H9 (cell line): Measurements from ENCODE around the gene MYCN. TPM values are rescaled to one million over a fixed set of nuclear protein-coding genes. Genes with fewer than 3 reads are reported as not detected.
A peak's percentile ranks its signal among the peaks of the same experiment; 100 is the strongest.

Experiments used
- DNase-seq: peaks from one replicate; pipeline ENCODE4 v3.0.0-alpha.2; 2017
- H2AFZ ChIP-seq: one replicate; pipeline ENCODE4 v1.6.1; 2013; ENCODE audit warnings: mild to moderate bottlenecking, low read length, control low read depth, moderate library complexity
- H2AK5ac ChIP-seq: 2 replicates; pipeline ENCODE4 v1.6.1; 2013; ENCODE audit warnings: low read length, control low read depth, mixed read lengths; ENCODE audit not compliant: insufficient read length
- H2BK120ac ChIP-seq: one replicate; pipeline ENCODE4 v1.6.1; 2013; ENCODE audit warnings: low read depth, mild to moderate bottlenecking, low read length, control low read depth, inconsistent platforms; ENCODE audit not compliant: poor library complexity, severe bottlenecking
- H2BK12ac ChIP-seq: 2 replicates; pipeline ENCODE4 v1.6.1; 2013; ENCODE audit warnings: low read length, control low read depth, mixed read lengths, low read depth; ENCODE audit not compliant: insufficient read length
- H2BK15ac ChIP-seq: 2 replicates; pipeline ENCODE4 v1.6.1; 2013; ENCODE audit warnings: low read depth, low read length, control low read depth
- H2BK20ac ChIP-seq: one replicate; pipeline ENCODE4 v1.6.1; 2013; ENCODE audit warnings: low read depth, mild to moderate bottlenecking, low read length, control low read depth, inconsistent platforms; ENCODE audit not compliant: poor library complexity, severe bottlenecking
- H2BK5ac ChIP-seq: 2 replicates; pipeline ENCODE4 v1.6.1; 2013; ENCODE audit warnings: low read length, control low read depth, mixed read lengths; ENCODE audit not compliant: insufficient read length
- H3K14ac ChIP-seq: 2 replicates; pipeline ENCODE4 v1.6.1; 2013; ENCODE audit warnings: low read length, control low read depth; ENCODE audit not compliant: insufficient read depth
- H3K18ac ChIP-seq: 2 replicates; pipeline ENCODE4 v1.6.1; 2013; ENCODE audit warnings: low read depth, mild to moderate bottlenecking, mixed read lengths, low read length, control low read depth; ENCODE audit not compliant: insufficient read length
- H3K23ac ChIP-seq: 2 replicates; pipeline ENCODE4 v1.6.1; 2013; ENCODE audit warnings: low read length, control low read depth, mixed read lengths, low read depth; ENCODE audit not compliant: insufficient read length
- H3K23me2 ChIP-seq: 2 replicates; pipeline ENCODE4 v1.6.1; 2013; ENCODE audit warnings: low read depth, mild to moderate bottlenecking, mixed read lengths, low read length, control low read depth; ENCODE audit not compliant: insufficient read length, poor library complexity, severe bottlenecking
- H3K27ac ChIP-seq: 2 replicates; pipeline ENCODE4 v1.5.1; 2013; ENCODE audit warnings: low read length, control low read depth, mixed read lengths, low read depth; ENCODE audit not compliant: insufficient read length
- H3K27me3 ChIP-seq: 2 replicates; pipeline ENCODE4 v1.6.1; 2013; ENCODE audit warnings: low read length, control low read depth, inconsistent platforms; ENCODE audit not compliant: insufficient read depth
- H3K4ac ChIP-seq: 2 replicates; pipeline ENCODE4 v1.6.1; 2013; ENCODE audit warnings: low read depth, mild to moderate bottlenecking, control low read depth, inconsistent platforms, low read length, moderate library complexity
- H3K4me1 ChIP-seq: 2 replicates; pipeline ENCODE4 v1.6.1; 2013; ENCODE audit warnings: low read length, control low read depth, inconsistent platforms; ENCODE audit not compliant: insufficient read depth
- H3K4me2 ChIP-seq: 2 replicates; pipeline ENCODE4 v1.6.1; 2013; ENCODE audit warnings: low read length, control low read depth, mixed read lengths; ENCODE audit not compliant: insufficient read length, insufficient read depth
- H3K56ac ChIP-seq: 2 replicates; pipeline ENCODE4 v1.6.1; 2013; ENCODE audit warnings: low read depth, mild to moderate bottlenecking, mixed read lengths, low read length, control low read depth; ENCODE audit not compliant: insufficient read length
- H3K79me1 ChIP-seq: 2 replicates; pipeline ENCODE4 v1.6.1; 2013; ENCODE audit warnings: low read depth, mild to moderate bottlenecking, moderate library complexity, low read length, control low read depth, inconsistent platforms; ENCODE audit not compliant: insufficient read depth, poor library complexity, severe bottlenecking
- H3K79me2 ChIP-seq: 2 replicates; pipeline ENCODE4 v1.6.1; 2013; ENCODE audit warnings: low read length, control low read depth, inconsistent platforms; ENCODE audit not compliant: insufficient read depth
- H3K9ac ChIP-seq: 2 replicates; pipeline ENCODE4 v1.6.1; 2013; ENCODE audit warnings: low read length, control low read depth, mixed read lengths; ENCODE audit not compliant: insufficient read length; ENCODE audit errors: extremely low read depth
- H3K9me3 ChIP-seq: one replicate; pipeline ENCODE4 v1.6.1; 2013; ENCODE audit warnings: low read depth, low read length, inconsistent platforms; ENCODE audit not compliant: control insufficient read depth
- H3T11ph ChIP-seq: one replicate; pipeline ENCODE4 v1.6.1; 2013; ENCODE audit warnings: mild to moderate bottlenecking, low read length, control low read depth, inconsistent platforms
- H4K20me1 ChIP-seq: one replicate; pipeline ENCODE4 v1.6.1; 2013; ENCODE audit not compliant: control insufficient read depth, insufficient read length, insufficient read depth
- H4K5ac ChIP-seq: 2 replicates; pipeline ENCODE4 v1.6.1; 2013; ENCODE audit warnings: low read depth, mild to moderate bottlenecking, mixed read lengths, low read length, control low read depth; ENCODE audit not compliant: insufficient read length
- H4K8ac ChIP-seq: replicated peaks from 2 replicates; pipeline ENCODE4 v1.6.1; 2013; ENCODE audit warnings: low read length, control low read depth, mixed read lengths, low read depth; ENCODE audit not compliant: insufficient read length
- H4K91ac ChIP-seq: 2 replicates; pipeline ENCODE4 v1.6.1; 2013; ENCODE audit warnings: low read depth, mild to moderate bottlenecking, moderate library complexity, mixed read lengths, low read length, control low read depth; ENCODE audit not compliant: insufficient read length
- H3K27ac Mint-ChIP-seq, 3 experiments: 2 replicates in 2 of 3; 3 replicates in 1 of 3; pipeline ENCODE4 v1.8.0; 2020 to 2021; ENCODE audit warnings: mixed read lengths in 3 of 3, mild to moderate bottlenecking in 1 of 3, moderate library complexity in 1 of 3
- H3K27me3 Mint-ChIP-seq: 2 replicates; pipeline ENCODE4 v1.8.0; 2021; ENCODE audit warnings: low read depth, mild to moderate bottlenecking, moderate library complexity, mixed read lengths
- H3K36me3 Mint-ChIP-seq, 3 experiments: 2 replicates in 2 of 3; 3 replicates in 1 of 3; pipeline ENCODE4 v1.8.0; 2020 to 2021; ENCODE audit warnings: low read depth in 3 of 3, mixed read lengths in 3 of 3; ENCODE audit not compliant: insufficient read depth in 1 of 3
- H3K4me1 Mint-ChIP-seq, 2 experiments: 2 replicates each; pipeline ENCODE4 v1.8.0; 2020; ENCODE audit warnings: mixed read lengths in 2 of 2
- H3K4me3 Mint-ChIP-seq, 2 experiments: 2 replicates in 1 of 2; 3 replicates in 1 of 2; pipeline ENCODE4 v1.8.0; 2020 to 2021; ENCODE audit warnings: mild to moderate bottlenecking in 2 of 2, mixed read lengths in 2 of 2, moderate library complexity in 1 of 2
- H3K9me3 Mint-ChIP-seq, 2 experiments: 2 replicates in 1 of 2; 3 replicates in 1 of 2; pipeline ENCODE4 v1.8.0; 2020; ENCODE audit warnings: mild to moderate bottlenecking in 2 of 2, mixed read lengths in 2 of 2, moderate library complexity in 1 of 2
- WGBS: extraction: QIAGEN DNeasy Blood & Tissue Kit; methylation state at CpG from one replicate; pipeline ENCODE4 v1.1.7; 2013; ENCODE audit warnings: missing lambda C conversion rate, low lambda C conversion rate, mixed read lengths; ENCODE audit not compliant: insufficient read length; ENCODE audit errors: extremely low coverage; 5-methylcytosine and 5-hydroxymethylcytosine counted together
- total RNA-seq: library from RNA; stranded (reverse); gene quantifications from 2 replicates; pipeline ENCODE4 v1.2.1, GENCODE V29; 2021
- TF ChIP-seq, protein P1 (sequence below): fragments of 200-600 bp; sonication (generic); conservative IDR thresholded peaks from 3 replicates; pipeline ENCODE4 v1.8.0; 2021; ENCODE audit warnings: antibody characterized with exemption, mild to moderate bottlenecking

The MYCN gene
- total RNA-seq, 1 experiment from 2014 or later, result 100.0 TPM

GRCh38 chr2:15916336-15916735, 24.0 kb upstream of the MYCN start:
- no peak overlapping the region for H2BK12ac ChIP-seq
- Mint-ChIP-seq H3K4me3 (no peak overlapping the region), H3K27me3 (peaks cover 9% of the 10 kb centered on the region), H3K4me1 (peaks cover 9 to 10% of the 10 kb centered on the region in 2 experiments), H3K9me3 (no peaks in the 10 kb centered on the region), H3K36me3 (no peaks in the 10 kb centered on the region), H3K27ac (peak overlapping the region in 1 of 3 experiments; percentile 15; a peak in 1 of 7 replicates)
- no peak overlapping the region for H4K5ac ChIP-seq
- no peak overlapping the region for H3K18ac ChIP-seq
- no peaks in the 10 kb centered on the region for H3K9me3 ChIP-seq
- H2AFZ ChIP-seq, result no peak overlapping the region
- no peak overlapping the region for H4K91ac ChIP-seq
- H2BK15ac ChIP-seq, result no peak overlapping the region
- H2BK120ac ChIP-seq, result no peak overlapping the region
- no peak overlapping the region for H3T11ph ChIP-seq
- no peak overlapping the region for H3K56ac ChIP-seq
- no peaks in the 10 kb centered on the region for H4K20me1 ChIP-seq
- H3K4ac ChIP-seq, result no peak overlapping the region
- WGBS, result no CpG with 5 or more reads among the region's 4 CpGs
- H3K23me2 ChIP-seq, result no peaks in the 10 kb centered on the region
- H2AK5ac ChIP-seq, result no peak overlapping the region
- no peak overlapping the region for H3K27ac ChIP-seq
- H2BK20ac ChIP-seq, result no peak overlapping the region
- TF ChIP-seq, protein P1, sequence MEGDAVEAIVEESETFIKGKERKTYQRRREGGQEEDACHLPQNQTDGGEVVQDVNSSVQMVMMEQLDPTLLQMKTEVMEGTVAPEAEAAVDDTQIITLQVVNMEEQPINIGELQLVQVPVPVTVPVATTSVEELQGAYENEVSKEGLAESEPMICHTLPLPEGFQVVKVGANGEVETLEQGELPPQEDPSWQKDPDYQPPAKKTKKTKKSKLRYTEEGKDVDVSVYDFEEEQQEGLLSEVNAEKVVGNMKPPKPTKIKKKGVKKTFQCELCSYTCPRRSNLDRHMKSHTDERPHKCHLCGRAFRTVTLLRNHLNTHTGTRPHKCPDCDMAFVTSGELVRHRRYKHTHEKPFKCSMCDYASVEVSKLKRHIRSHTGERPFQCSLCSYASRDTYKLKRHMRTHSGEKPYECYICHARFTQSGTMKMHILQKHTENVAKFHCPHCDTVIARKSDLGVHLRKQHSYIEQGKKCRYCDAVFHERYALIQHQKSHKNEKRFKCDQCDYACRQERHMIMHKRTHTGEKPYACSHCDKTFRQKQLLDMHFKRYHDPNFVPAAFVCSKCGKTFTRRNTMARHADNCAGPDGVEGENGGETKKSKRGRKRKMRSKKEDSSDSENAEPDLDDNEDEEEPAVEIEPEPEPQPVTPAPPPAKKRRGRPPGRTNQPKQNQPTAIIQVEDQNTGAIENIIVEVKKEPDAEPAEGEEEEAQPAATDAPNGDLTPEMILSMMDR, result no peak
- no peak overlapping the region for H3K9ac ChIP-seq
- H3K23ac ChIP-seq, result no peak overlapping the region
- no peaks in the 10 kb centered on the region for H3K27me3 ChIP-seq
- DNase-seq, result no peak
- no peaks in the 10 kb centered on the region for H3K79me1 ChIP-seq
- no peak overlapping the region for H2BK5ac ChIP-seq
- H3K4me2 ChIP-seq, result no peak overlapping the region
- H3K79me2 ChIP-seq, result no peaks in the 10 kb centered on the region
- no peak overlapping the region for H4K8ac ChIP-seq
- H3K14ac ChIP-seq, result no peak overlapping the region
- no peaks in the 10 kb centered on the region for H3K4me1 ChIP-seq
